SU-DHL-6 (cell line): ENCODE results near the gene RAD51B.

ENCODE experiments used
- EZH2phosphoT487 ChIP-seq: fragments of 200-600 bp; sonication (generic), shearing (Covaris generic); conservative IDR thresholded peaks from 2 replicates; pipeline ENCODE4 v1.6.1; 2018; ENCODE audit warnings: mild to moderate bottlenecking, antibody characterized with exemption, low read length, moderate library complexity, mixed read lengths
- TF ChIP-seq, protein P1 (sequence below): fragments of 200-600 bp; sonication (generic); IDR thresholded peaks from one replicate; pipeline ENCODE4 v1.5.1; 2017; ENCODE audit warnings: antibody characterized with exemption, mild to moderate bottlenecking, low read length, moderate library complexity; ENCODE audit not compliant: insufficient read depth, poor library complexity, severe bottlenecking

GRCh38 chr14:68122651-68123050 is 303.1 kb downstream of the RAD51B start:
- TF ChIP-seq, protein P1, sequence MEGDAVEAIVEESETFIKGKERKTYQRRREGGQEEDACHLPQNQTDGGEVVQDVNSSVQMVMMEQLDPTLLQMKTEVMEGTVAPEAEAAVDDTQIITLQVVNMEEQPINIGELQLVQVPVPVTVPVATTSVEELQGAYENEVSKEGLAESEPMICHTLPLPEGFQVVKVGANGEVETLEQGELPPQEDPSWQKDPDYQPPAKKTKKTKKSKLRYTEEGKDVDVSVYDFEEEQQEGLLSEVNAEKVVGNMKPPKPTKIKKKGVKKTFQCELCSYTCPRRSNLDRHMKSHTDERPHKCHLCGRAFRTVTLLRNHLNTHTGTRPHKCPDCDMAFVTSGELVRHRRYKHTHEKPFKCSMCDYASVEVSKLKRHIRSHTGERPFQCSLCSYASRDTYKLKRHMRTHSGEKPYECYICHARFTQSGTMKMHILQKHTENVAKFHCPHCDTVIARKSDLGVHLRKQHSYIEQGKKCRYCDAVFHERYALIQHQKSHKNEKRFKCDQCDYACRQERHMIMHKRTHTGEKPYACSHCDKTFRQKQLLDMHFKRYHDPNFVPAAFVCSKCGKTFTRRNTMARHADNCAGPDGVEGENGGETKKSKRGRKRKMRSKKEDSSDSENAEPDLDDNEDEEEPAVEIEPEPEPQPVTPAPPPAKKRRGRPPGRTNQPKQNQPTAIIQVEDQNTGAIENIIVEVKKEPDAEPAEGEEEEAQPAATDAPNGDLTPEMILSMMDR, result no peak
- TF ChIP-seq EZH2phosphoT487, result no peak
